Tibial nerve (tissue), 4 donors: ENCODE measurements around the gene NDUFS8. TPM values are rescaled to one million over a fixed set of nuclear protein-coding genes. Genes with fewer than 3 reads are reported as not detected.
A peak's percentile ranks its signal among the peaks of the same experiment; 100 is the strongest.
"Not testable (repeated sequence)": the region's sequence is repeated elsewhere in the genome, so short reads cannot be mapped to it uniquely, and the experiment has no call there.

ENCODE experiments used
- DNase-seq, 2 donors: peaks; one replicate each; pipeline ENCODE4 v3.0.0-alpha.2; 2019; ENCODE audit warnings: low spot score in 2 of 2
- H3K27ac ChIP-seq, 4 donors: fragments of 200-600 bp; sonication (generic) in 3 of 4; one replicate each; pipeline ENCODE4 v1.5.1; 2017 to 2019; ENCODE audit warnings: mild to moderate bottlenecking in 1 of 4
- H3K27me3 ChIP-seq, 2 donors: fragments of 200-600 bp; sonication (generic) in 1 of 2; one replicate each; pipeline versions ENCODE4 v1.5.1 to v1.6.0; 2017 to 2019
- H3K36me3 ChIP-seq, 3 donors: fragments of 200-600 bp; sonication (generic); one replicate each; pipeline ENCODE4 v1.5.1; 2018 to 2019
- H3K4me1 ChIP-seq, 4 donors: fragments of 200-600 bp; sonication (generic) in 3 of 4; one replicate each; pipeline ENCODE4 v1.5.1; 2017 to 2019
- H3K4me3 ChIP-seq, 4 donors: fragments of 200-600 bp; sonication (generic) in 3 of 4; one replicate each; pipeline ENCODE4 v1.5.1; 2017 to 2019; ENCODE audit warnings: mild to moderate bottlenecking in 1 of 4, moderate library complexity in 1 of 4
- H3K9me3 ChIP-seq, 4 donors: fragments of 200-600 bp; sonication (generic) in 3 of 4; one replicate each; pipeline ENCODE4 v1.5.1; 2017 to 2019
- CTCF ChIP-seq, 5 experiments: fragments of 200-600 bp in 3 of 5; fragments of 450-650 bp in 2 of 5; sonication (generic) in 3 of 5; IDR thresholded peaks; one replicate each; pipeline ENCODE4 v1.5.1; 2016 to 2019; ENCODE audit warnings: antibody characterized with exemption in 5 of 5, mild to moderate bottlenecking in 3 of 5, moderate library complexity in 2 of 5
- EP300 ChIP-seq, 2 donors: sonication (generic); formaldehyde crosslinking; IDR thresholded peaks; one replicate each; pipeline ENCODE4 v1.6.1; 2017; ENCODE audit warnings: antibody characterized with exemption in 2 of 2, mild to moderate bottlenecking in 1 of 2
- POLR2A ChIP-seq, 2 donors: fragments of 450-650 bp; IDR thresholded peaks; one replicate each; pipeline ENCODE4 v1.6.1; 2017; ENCODE audit warnings: antibody characterized with exemption in 2 of 2, mild to moderate bottlenecking in 2 of 2, moderate library complexity in 2 of 2
- WGBS, 2 donors: methylation state at CpG; one replicate each; pipeline ENCODE4 v1.1.5; 2018; 5-methylcytosine and 5-hydroxymethylcytosine counted together
- total RNA-seq, 4 donors: library from RNA; depleted of rRNA; stranded (reverse); fragments of >200 nt; gene quantifications; one replicate each; pipeline ENCODE4 v1.1.0, GENCODE V29; 2016

Gene NDUFS8
- total RNA-seq, 4 donors from 2014 or later = 143 to 205 (median 180) TPM

GRCh38 chr11:67993821-67994220 is 36.7 kb upstream of the NDUFS8 start:
- TF ChIP-seq CTCF (IDR thresholded peaks at IDR 0.05) = peak; percentile 39 to 64 (median 44)
- not testable (repeated sequence) for H3K4me3 ChIP-seq, H3K9me3 ChIP-seq, H3K27ac ChIP-seq, DNase-seq
- H3K36me3 ChIP-seq = peaks cover 0 to 28% (median 0%) of the 10 kb centered on the region in 3 donors
- peaks cover 0 to 12% of the 10 kb centered on the region in 2 donors for H3K27me3 ChIP-seq
- WGBS, 2 donors = 43 to 76% methylated on average over 4 to 9 of the region's 12 CpGs
- peaks cover 0 to 18% (median 8%) of the 10 kb centered on the region in 4 donors for H3K4me1 ChIP-seq

GRCh38 chr11:67994387-67994786 is 36.1 kb upstream of the NDUFS8 start:
- H3K4me3 ChIP-seq, H3K27ac ChIP-seq, DNase-seq, H3K9me3 ChIP-seq: not testable (repeated sequence)
- Histone ChIP-seq H3K27me3 (peaks cover 0 to 12% of the 10 kb centered on the region in 2 donors), H3K36me3 (peaks cover 0 to 34% (median 0%) of the 10 kb centered on the region in 3 donors), H3K4me1 (peaks cover 0 to 18% (median 8%) of the 10 kb centered on the region in 4 donors)
- WGBS, 2 donors = 83 to 100% methylated on average over 2 to 5 of the region's 5 CpGs

GRCh38 chr11:67995129-67995528 is 35.4 kb upstream of the NDUFS8 start:
- H3K9me3 ChIP-seq, H3K4me3 ChIP-seq, H3K27ac ChIP-seq, DNase-seq: not testable (repeated sequence)
- 97% methylated on average over 3 of the region's 3 CpGs for WGBS, 2 donors
- peaks cover 0 to 18% (median 8%) of the 10 kb centered on the region in 4 donors for H3K4me1 ChIP-seq
- peaks cover 0 to 35% (median 0%) of the 10 kb centered on the region in 3 donors for H3K36me3 ChIP-seq
- peaks cover 0 to 12% of the 10 kb centered on the region in 2 donors for H3K27me3 ChIP-seq

DNA sequence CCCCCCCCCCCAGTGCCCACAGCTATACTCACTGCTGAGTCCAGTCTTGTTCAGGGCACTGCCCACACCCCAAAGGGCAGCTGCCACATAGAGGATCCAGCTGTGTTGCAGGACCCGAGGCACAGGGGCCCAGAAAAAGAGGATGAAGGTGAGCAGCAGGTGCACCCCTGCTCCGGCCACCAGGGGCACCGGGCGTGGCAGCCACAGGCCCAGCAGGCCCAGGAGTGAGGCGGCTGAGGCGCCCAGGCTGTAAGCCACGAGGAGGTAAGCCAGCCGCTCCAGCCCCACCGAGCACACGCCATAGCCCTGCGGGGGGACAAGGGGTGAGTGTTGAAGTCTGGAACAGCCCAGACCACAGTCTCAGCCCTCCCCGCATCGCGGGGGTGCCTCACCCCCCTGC is 34.9 kb upstream of the NDUFS8 start:
- H3K4me3 ChIP-seq, H3K27ac ChIP-seq, H3K9me3 ChIP-seq, DNase-seq: not testable (repeated sequence)
- Histone ChIP-seq H3K36me3 (peaks cover 0 to 35% (median 0%) of the 10 kb centered on the region in 3 donors), H3K27me3 (peaks cover 0 to 12% of the 10 kb centered on the region in 2 donors), H3K4me1 (peaks cover 0 to 18% (median 8%) of the 10 kb centered on the region in 4 donors)
- WGBS, 2 donors = 78 to 79% methylated on average over 2 to 7 of the region's 14 CpGs

GRCh38 chr11:67996051-67996450 is 34.4 kb upstream of the NDUFS8 start:
- H3K4me3 ChIP-seq = no peak overlapping the region
- peaks cover 0 to 8% of the 10 kb centered on the region in 2 donors for H3K27me3 ChIP-seq
- peaks cover 0 to 14% (median 7%) of the 10 kb centered on the region in 4 donors for H3K4me1 ChIP-seq
- no peak for DNase-seq
- TF ChIP-seq EP300 (IDR thresholded peaks at IDR 0.05) (no peak), CTCF (IDR thresholded peaks at IDR 0.05) (no peak), POLR2A (IDR thresholded peaks at IDR 0.05) (no peak)
- H3K36me3 ChIP-seq = peaks cover 0 to 35% (median 0%) of the 10 kb centered on the region in 3 donors
- H3K27ac ChIP-seq = no peak overlapping the region
- WGBS, 2 donors = 85 to 94% methylated on average over 7 to 12 of the region's 13 CpGs
- H3K9me3 ChIP-seq = no peaks in the 10 kb centered on the region

DNA sequence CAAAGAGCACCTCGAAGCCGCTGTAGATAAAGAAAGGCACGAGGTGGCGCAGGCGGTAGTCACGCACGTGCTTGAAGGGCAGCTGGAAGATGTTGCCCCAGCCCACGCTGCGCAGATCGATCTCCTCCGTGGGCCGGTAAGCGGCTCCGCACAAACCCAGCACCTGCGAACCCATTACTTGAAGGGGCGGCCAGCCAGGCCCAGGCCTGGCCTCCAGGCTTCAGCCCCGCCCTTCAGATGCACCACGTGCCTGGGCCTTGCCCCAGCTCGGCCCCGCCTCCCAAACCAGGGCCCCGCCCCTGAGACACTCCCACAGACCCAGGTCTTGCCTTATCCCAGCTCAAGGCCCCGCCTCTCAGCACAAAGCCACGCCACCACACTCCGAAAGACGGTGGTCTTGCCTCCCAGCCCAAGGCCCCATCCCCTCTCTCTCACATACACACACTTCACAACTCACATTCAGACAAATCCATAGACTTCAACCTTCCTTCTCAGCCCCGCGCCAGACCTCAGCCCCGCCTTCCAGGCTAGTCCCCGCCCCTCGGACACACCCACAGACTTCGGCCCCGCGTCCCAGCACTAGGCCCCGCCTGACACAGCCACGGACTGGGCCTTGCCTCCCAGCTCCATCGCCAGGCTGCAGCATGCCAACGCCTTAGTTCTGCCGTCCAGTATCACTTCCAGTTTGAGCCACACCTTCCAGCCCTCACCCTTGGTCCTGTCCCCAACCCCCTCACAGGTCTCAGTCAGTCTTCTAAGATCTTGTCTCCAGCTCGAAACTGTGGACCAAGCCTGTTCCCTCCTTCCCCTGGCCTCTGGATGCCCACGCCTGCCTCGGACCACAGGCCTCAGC is 33.6 kb upstream of the NDUFS8 start:
- WGBS, 2 donors = 58 to 60% methylated on average over 38 to 41 of the region's 41 CpGs
- peaks cover 0 to 35% (median 0%) of the 10 kb centered on the region in 3 donors for H3K36me3 ChIP-seq
- DNase-seq = peak in 1 of 2 donors; percentile 62
- peaks cover 0 to 7% (median 3%) of the 10 kb centered on the region in 4 donors for H3K4me1 ChIP-seq
- peak overlapping the region in 2 of 4 donors; percentile 40 to 59 for H3K27ac ChIP-seq
- TF ChIP-seq EP300 (IDR thresholded peaks at IDR 0.05) = no peak
- no peak for TF ChIP-seq CTCF (IDR thresholded peaks at IDR 0.05)
- no peak for TF ChIP-seq POLR2A (IDR thresholded peaks at IDR 0.05)
- no peaks in the 10 kb centered on the region for H3K9me3 ChIP-seq
- H3K4me3 ChIP-seq = peak overlapping the region in 1 of 4 donors; percentile 24
- peaks cover 0 to under 1% of the 10 kb centered on the region in 2 donors for H3K27me3 ChIP-seq
